ENCODE measurements around the gene PPRC1. TPM values are rescaled to one million over a fixed set of nuclear protein-coding genes. Genes with fewer than 3 reads are reported as not detected.

The PPRC1 gene
- total and polyA plus RNA-seq, 2 experiments from 2014 or later, result 9.8 to 23.7 TPM

DNA sequence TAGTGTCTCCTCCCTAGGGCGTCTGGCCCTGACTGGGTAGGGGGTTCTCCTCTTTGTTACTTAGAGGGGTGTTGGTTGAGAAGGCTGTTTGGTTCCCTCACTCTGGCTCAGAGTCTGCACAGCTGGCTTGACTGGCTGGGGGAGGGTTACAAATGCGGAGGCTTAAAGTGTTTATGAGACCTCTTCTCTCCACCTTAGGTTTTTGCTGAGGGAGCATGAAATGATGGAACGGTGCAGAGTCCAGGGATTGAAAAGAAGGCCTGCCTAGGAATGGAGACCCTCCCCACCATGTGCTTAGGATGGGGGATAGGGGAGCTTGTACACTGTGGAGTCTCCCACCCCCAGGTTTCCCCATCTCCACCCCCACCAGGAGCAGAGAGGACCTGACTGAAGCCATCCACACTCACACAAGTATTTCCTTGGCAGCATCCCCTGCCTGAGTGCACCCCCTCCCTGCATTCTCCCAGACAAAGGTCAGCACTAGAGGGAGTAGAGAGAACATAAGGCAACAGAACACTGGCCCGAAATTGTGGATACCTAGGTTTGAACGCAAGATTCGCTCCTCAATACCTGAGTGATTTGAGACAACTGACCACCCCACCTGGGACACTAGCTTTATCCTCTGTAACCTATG lies 11.0 kb upstream of the PPRC1 start:
- Histone ChIP-seq H3K79me2 (peaks cover 28% of the 10 kb centered on the region), H2AFZ (no peak overlapping the region), H3K27ac (peak overlapping the region; percentile 95), H3K4me3 (no peak overlapping the region), H3K36me3 (replicated peaks; ENCODE audit: insufficient read depth, low read depth) (no peaks in the 10 kb centered on the region), H3K4me1 (ENCODE audit: insufficient read depth) (peaks cover 23% of the 10 kb centered on the region), H4K20me1 (ENCODE audit: insufficient read depth, poor library complexity, severe bottlenecking) (no peaks in the 10 kb centered on the region), H3K27me3 (no peaks in the 10 kb centered on the region), H3K9me2 (replicated peaks; ENCODE audit: insufficient read depth) (no peaks in the 10 kb centered on the region), H3K9me3 (ENCODE audit: low read depth) (no peaks in the 10 kb centered on the region), H3K4me2 (peak overlapping the region; percentile 78)
- TF ChIP-seq CTCF (IDR thresholded peaks at IDR 0.05; ENCODE audit: poor library complexity) (peak; percentile 35), EZH2 (IDR thresholded peaks at IDR 0.05; ENCODE audit: borderline replicate concordance) (no peak)
- WGBS (ENCODE audit: low lambda C conversion rate, missing lambda C conversion rate), result 31% methylated on average over 6 of the region's 6 CpGs
- DNase-seq (ENCODE audit: low spot score), result peak; percentile 63

DNA sequence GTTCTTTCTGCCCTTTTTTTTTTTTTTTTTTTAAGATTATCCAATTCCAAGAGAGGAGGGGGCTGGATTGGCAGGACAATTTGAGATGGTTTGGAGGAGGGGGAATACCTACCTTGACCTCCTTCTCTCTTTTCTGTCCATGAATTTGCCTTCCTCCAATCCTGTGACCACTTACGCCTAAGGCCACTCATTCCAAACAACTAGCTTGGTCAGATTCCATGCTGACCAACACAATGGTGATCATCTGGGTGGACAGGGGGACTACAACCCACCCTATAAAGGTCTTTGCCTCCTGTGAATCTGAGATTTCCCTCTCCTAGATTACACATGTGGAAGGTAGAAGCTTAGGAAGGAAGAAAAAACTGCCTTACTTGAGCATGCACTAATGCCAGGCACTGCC lies 10.4 kb upstream of the PPRC1 start:
- no peak for DNase-seq (ENCODE audit: low spot score)
- Histone ChIP-seq H3K27me3 (no peaks in the 10 kb centered on the region), H3K4me2 (peak overlapping the region; percentile 78), H3K79me2 (peaks cover 24% of the 10 kb centered on the region), H4K20me1 (ENCODE audit: insufficient read depth, poor library complexity, severe bottlenecking) (no peaks in the 10 kb centered on the region), H3K4me3 (no peak overlapping the region), H3K9me2 (replicated peaks; ENCODE audit: insufficient read depth) (no peaks in the 10 kb centered on the region), H2AFZ (no peak overlapping the region), H3K9me3 (ENCODE audit: low read depth) (no peaks in the 10 kb centered on the region), H3K27ac (peak overlapping the region; percentile 95), H3K4me1 (ENCODE audit: insufficient read depth) (peaks cover 18% of the 10 kb centered on the region), H3K36me3 (replicated peaks; ENCODE audit: insufficient read depth, low read depth) (no peaks in the 10 kb centered on the region)
- WGBS (ENCODE audit: low lambda C conversion rate, missing lambda C conversion rate), result 100% methylated on average over 1 of the region's 1 CpG
- TF ChIP-seq CTCF (IDR thresholded peaks at IDR 0.05; ENCODE audit: poor library complexity) (no peak), EZH2phosphoT487 (IDR thresholded peaks at IDR 0.05; ENCODE audit: low read depth, severe bottlenecking, unreplicated experiment) (no peak), EZH2 (IDR thresholded peaks at IDR 0.05; ENCODE audit: borderline replicate concordance) (no peak)

DNA sequence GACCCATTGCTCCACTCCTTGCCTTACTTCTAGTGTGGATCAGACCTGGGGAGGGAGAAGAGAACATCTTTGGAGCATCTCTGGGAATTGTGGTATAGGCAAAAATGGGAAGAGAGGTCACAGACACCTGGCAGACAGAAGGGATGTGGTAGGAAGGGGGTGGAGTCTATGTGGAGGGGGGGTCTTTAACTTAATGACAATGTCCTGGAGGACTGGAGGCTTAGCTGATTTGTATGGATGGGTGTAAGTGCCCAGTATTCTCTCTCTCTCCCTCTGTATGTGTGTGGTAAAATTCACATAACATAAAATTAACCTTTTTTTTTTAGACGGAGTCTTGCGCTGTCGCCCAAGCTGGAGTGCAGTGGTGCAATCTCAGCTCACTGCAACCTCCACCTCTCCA lies 9.6 kb upstream of the PPRC1 start:
- Histone ChIP-seq H3K9me2 (replicated peaks; ENCODE audit: insufficient read depth) (no peaks in the 10 kb centered on the region), H2AFZ (no peak overlapping the region), H3K27ac (peak overlapping the region; percentile 95), H3K79me2 (peaks cover 17% of the 10 kb centered on the region), H3K36me3 (replicated peaks; ENCODE audit: insufficient read depth, low read depth) (no peaks in the 10 kb centered on the region), H3K4me3 (no peak overlapping the region), H4K20me1 (ENCODE audit: insufficient read depth, poor library complexity, severe bottlenecking) (no peaks in the 10 kb centered on the region), H3K9me3 (ENCODE audit: low read depth) (no peaks in the 10 kb centered on the region), H3K4me1 (ENCODE audit: insufficient read depth) (peaks cover 15% of the 10 kb centered on the region), H3K4me2 (no peak overlapping the region), H3K27me3 (no peaks in the 10 kb centered on the region)
- DNase-seq (ENCODE audit: low spot score), result no peak
- WGBS (ENCODE audit: low lambda C conversion rate, missing lambda C conversion rate), result 91% methylated on average over 3 of the region's 3 CpGs
- TF ChIP-seq EZH2 (IDR thresholded peaks at IDR 0.05; ENCODE audit: borderline replicate concordance), result no peak
- TF ChIP-seq EZH2phosphoT487 (IDR thresholded peaks at IDR 0.05; ENCODE audit: low read depth, severe bottlenecking, unreplicated experiment), result no peak
- TF ChIP-seq CTCF (IDR thresholded peaks at IDR 0.05; ENCODE audit: poor library complexity), result no peak

Data from hepatocyte (in vitro differentiated cells).